DMS79 (cell line): ENCODE measurements around the gene KCNIP1.

Experiments used
- DNase-seq: peaks from one replicate; lab custom pipeline; 2025; lab: John Stamatoyannopoulos, UW

The KCNIP1 gene

GRCh38 chr5:170503990-170504596, at the start of gene KCNIP1:
Gene KCNIP1 (plus strand): TSS chr5:170504020.
- DNase-seq = no peak

DNA sequence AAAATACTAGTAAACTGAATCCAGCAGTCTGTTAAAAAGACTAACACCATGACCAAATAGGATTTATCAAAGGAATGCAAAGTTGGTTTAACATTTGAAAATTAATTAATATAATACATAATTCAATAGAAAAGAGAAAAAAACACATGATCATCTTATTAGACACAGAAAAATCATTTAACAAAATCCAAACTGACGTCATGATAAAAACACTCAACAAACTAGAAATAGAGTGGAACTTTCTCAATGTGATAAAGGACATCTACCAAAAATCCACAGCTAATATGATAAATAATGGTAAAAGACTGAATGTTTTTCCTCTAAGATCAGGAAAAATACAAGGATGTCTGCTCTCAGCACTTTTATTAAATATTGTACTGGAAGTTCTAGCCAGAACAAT, 40.4 kb upstream of the KCNIP1 start:
- DNase-seq = no peak

DNA sequence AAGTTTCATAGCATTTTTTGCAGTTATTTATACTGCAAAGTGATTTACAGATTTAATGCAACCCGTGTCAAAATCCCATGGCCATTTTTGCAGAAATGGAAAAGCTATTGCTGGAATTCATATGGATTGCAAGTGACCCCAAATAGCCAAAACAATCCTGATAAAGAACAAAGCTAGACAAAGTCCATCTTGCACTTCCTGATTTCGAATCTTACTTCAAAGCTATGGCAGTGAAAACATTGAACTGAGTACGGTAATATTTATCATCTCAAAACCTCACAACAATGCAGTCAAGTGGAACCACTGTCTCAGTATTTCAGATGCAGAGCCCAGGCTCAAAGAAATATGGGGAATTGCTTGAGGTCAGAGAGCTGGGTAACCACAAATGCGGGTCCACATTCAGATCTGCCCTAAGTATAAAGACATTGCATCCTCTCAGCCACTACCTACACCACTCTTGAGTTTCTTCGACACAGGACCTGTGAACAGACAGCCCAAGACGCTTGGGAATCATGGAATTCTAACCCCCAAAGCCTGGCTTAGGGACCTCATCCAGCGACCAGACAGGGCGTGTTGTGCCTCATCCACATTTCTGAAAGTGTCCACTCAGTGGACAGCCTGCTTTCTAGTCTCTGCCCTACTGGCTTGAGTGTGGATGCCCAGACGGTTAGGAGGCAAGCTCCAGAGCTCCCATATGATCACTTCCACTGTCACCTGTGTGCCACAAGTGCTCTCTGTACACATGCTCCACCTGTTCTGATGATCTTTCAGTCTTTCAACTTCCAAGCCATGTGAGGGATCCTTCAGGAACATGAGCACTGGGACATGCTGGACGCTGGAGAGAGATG, 39.3 kb upstream of the KCNIP1 start:
- DNase-seq = no peak

- no peak for DNase-seq
Observed at GRCh38 chr5:170466553-170466952, 37.3 kb upstream of the KCNIP1 start.

DNA sequence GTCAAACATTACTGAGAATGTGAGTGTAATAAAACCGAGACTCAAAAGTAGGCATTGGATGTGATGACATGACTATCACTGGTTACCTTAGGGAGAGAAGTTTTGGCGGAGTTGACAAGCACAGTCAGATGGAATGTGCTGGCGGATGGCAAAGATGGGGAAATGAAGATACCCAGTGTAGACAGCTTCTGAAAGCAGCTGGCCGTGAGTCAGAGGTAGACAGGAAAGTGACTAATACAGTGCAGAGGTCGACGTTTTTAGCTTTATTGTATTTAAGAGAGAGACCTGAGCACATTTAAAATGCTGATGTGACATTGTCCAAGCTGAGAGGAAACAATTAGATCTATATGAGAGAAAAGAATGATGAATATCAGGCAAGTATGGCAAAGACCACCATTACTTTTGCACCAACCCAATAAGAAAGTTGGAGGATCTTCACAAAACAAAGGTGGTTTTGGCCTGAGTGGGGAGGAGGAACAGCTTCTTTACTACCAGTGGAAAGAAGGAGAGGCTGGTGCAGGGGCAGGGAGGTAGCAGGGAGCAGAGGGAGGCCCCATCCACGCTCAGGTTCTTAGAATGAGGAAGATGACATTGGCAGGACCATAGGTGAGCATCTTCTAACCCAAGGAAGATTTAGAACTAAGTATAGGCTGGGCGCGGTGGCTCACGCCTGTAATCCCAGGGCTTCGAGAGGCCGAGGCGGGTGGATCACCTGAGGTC, 36.7 kb upstream of the KCNIP1 start:
- no peak for DNase-seq

DNA sequence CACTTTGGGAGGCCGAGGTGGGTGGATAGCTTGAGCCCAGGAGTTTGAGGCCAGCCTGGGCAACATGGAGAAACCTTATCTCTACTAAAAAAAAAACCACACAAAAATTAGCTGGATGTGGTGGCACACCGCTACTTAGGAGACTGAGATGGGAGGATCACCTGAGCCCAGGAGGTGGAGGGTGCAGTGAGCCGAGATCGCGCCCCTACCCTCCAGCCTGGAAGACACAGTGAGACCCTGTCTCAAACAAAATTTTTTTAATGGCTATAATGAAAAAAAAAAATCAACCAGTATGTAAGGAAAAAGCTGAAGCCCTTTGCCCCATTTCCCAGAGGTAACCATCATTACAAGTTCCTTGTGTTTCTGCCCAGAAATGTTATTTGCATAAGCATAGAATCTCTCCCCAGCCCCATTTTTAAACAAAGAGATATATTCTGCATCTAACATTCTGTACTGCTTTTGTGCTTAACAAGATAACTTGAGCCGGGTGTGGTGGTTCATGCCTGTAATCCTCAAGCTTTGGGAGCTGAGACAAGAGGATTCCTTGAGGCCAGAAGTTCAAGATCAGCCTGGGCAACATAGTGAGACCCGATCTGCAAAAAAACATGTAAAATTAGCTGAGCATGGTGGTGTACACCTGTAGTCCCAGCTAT, 35.1 kb upstream of the KCNIP1 start:
- no peak for DNase-seq

GRCh38 chr5:170469414-170469813, 34.4 kb upstream of the KCNIP1 start:
- no peak for DNase-seq

GRCh38 chr5:170470275-170470674, 33.5 kb upstream of the KCNIP1 start:
- no peak for DNase-seq

- no peak for DNase-seq
Observed at GRCh38 chr5:170470808-170471404, 32.9 kb upstream of the KCNIP1 start.

GRCh38 chr5:170471551-170472178, 32.2 kb upstream of the KCNIP1 start:
- no peak for DNase-seq

DNA sequence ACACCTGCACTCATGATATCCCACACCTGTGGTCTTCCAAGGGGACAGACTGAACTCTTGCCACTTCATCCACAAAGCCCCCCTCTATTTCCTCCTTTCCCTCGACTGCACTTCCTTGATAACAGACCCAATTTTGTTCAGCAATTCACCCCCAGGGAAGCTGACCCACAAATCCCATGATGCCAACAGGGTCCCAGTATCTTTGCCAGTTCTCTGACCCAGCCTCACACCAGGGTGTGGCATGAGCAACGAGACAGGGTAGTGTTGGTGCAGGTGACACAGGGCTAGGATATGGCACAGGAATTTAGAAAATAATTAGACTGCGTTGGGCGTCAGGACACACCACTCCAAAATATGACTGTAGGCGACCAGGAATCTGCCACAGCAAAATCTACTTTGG, 30.2 kb upstream of the KCNIP1 start:
- DNase-seq = no peak

GRCh38 chr5:170474489-170475274, 29.1 kb upstream of the KCNIP1 start:
- DNase-seq = no peak

DNA sequence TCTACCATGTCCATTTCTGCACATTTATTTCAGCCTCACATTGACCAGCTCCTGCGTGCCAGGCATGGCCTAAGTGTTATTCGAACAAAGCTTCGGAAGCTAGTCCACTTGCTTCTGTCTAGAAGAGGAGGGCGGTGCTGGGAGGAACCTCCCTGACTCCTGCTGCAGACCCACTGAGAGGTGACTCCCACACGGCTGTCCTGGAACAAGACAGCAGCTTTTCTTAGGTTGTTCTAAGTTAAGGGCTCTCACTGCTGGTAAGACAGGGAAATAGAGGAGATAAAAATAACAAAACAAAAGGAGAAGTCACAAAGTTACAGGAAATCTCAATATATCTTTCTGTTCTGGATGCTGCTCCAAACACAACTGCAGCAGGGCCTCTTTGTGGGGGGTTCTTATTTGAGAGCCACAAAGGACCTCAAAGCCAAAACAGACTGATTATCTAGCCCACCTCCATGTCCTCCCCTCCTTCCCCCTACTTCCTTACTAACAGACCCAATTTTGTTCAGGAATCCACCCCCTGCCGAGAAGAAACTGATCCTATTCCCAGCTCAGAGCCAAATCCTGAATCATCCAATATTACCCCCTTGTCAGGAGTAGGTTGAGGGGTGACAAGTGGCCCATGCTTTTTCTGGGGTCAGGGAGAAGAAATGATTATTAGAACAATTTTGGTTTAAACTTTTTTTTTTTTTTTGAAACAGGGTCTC, 28.4 kb upstream of the KCNIP1 start:
- DNase-seq = no peak

- no peak for DNase-seq
Observed at GRCh38 chr5:170476704-170477103, 27.1 kb upstream of the KCNIP1 start.

- DNase-seq = no peak
Observed at GRCh38 chr5:170477906-170478305, 25.9 kb upstream of the KCNIP1 start.

DNA sequence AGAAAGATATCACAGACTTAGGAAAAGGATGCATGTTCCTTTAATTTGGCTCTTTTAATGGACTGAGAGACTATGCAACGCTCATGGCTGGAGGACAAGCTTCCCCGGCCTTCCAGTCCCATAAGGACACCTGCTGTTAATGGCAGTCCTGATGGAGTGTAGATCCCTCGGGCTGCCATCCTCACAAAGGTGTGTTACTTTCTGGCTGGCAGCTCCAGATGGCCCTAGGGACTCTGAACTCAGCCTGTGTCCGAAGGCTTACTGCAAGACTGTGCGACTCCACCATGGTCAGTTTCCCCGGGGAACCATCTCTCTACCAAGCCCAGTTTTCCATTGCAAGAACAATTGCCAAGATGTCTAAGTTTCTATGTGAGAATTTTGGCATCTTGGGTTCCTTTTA, 25.5 kb upstream of the KCNIP1 start:
- no peak for DNase-seq

DNA sequence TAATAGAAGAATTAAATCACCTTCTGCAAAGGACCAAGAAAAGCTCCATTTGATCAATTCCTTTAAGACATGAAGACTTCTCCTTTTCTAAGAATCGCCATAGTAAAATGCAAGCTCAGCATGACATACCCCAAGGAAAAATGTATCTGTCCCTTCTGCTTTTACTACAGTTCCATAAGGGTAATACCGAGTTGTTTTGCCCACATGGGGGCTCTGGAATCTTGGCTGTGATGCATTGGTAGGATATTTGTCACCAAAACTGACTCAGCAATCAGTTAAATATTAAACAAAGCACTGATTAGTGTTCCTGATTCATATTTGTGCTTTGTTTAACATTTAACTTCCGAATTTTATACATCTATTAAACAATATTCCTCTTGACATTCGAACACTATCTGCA, 24.3 kb upstream of the KCNIP1 start:
- no peak for DNase-seq

- no peak for DNase-seq
Observed at GRCh38 chr5:170480260-170480659, 23.6 kb upstream of the KCNIP1 start.

DNA sequence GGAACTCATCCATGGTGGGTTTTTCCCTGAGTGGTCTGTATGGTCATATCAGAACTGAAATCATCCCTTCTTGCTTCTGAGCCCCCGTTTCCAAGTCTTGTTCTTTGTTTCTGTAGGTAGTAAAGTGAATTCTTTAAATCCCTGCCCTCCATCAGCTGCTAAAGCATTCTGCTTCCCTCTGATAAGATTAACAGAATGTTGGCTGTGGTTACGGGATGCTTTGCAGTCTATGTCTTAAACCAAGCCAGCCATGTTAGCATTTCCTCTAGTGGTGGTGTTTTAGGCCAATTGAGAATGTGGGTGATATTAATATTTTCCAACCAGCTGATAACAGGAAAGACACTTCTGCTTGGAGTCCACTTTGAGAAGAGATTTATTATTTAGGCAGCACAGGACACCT, 22.0 kb upstream of the KCNIP1 start:
- DNase-seq = no peak

GRCh38 chr5:170482511-170482910, 21.3 kb upstream of the KCNIP1 start:
- DNase-seq = no peak
